Parathyroid adenoma (tissue), 2 donors: ENCODE measurements around the gene ITIH4.

ENCODE experiments used
- H2AFZ ChIP-seq: fragments of 300-600 bp; sonication (generic); one replicate; pipeline ENCODE4 v1.7.0; 2017; ENCODE audit warnings: antibody characterized with exemption, mild to moderate bottlenecking
- H3K27ac ChIP-seq: fragments of 300-600 bp; sonication (generic); one replicate; pipeline ENCODE4 v1.7.0; 2017
- H3K27me3 ChIP-seq: fragments of 300-600 bp; sonication (generic); one replicate; pipeline ENCODE4 v1.7.0; 2017; ENCODE audit warnings: low read length; ENCODE audit not compliant: control insufficient read depth, insufficient read depth
- H3K36me3 ChIP-seq: fragments of 300-600 bp; sonication (generic); one replicate; pipeline ENCODE4 v1.7.0; 2017; ENCODE audit warnings: low read length; ENCODE audit not compliant: control insufficient read depth, insufficient read depth
- H3K4me1 ChIP-seq: fragments of 300-600 bp; sonication (generic); one replicate; pipeline ENCODE4 v1.7.0; 2017; ENCODE audit warnings: control low read depth
- H3K4me2 ChIP-seq: fragments of 300-600 bp; sonication (generic); one replicate; pipeline ENCODE4 v1.7.0; 2017; ENCODE audit warnings: low read length
- H3K4me3 ChIP-seq: fragments of 300-600 bp; sonication (generic); one replicate; pipeline ENCODE4 v1.7.0; 2017; ENCODE audit warnings: low read depth, low read length
- H3K79me2 ChIP-seq: fragments of 300-600 bp; sonication (generic); one replicate; pipeline ENCODE4 v1.7.0; 2017; ENCODE audit warnings: control low read depth
- H3K9ac ChIP-seq: fragments of 300-600 bp; sonication (generic); one replicate; pipeline ENCODE4 v1.7.0; 2017; ENCODE audit warnings: mild to moderate bottlenecking
- H3K9me3 ChIP-seq: fragments of 300-600 bp; sonication (generic); one replicate; pipeline ENCODE4 v1.7.0; 2017; ENCODE audit warnings: low read length; ENCODE audit not compliant: control insufficient read depth
- CTCF ChIP-seq: fragments of 300-600 bp; sonication (generic); IDR thresholded peaks from one replicate; pipeline ENCODE4 v1.7.0; 2017; ENCODE audit warnings: antibody characterized with exemption, mild to moderate bottlenecking
- donor health status: primary hyperparathyroidism.

The ITIH4 gene

GRCh38 chr3:52795298-52795900 is 35.1 kb downstream of the ITIH4 start:
- Histone ChIP-seq H3K27me3 (no peaks in the 10 kb centered on the region), H3K9me3 (no peaks in the 10 kb centered on the region), H3K27ac (no peak overlapping the region), H3K9ac (no peak overlapping the region), H3K36me3 (no peaks in the 10 kb centered on the region), H2AFZ (no peak overlapping the region), H3K79me2 (no peaks in the 10 kb centered on the region), H3K4me1 (no peaks in the 10 kb centered on the region), H3K4me2 (no peak overlapping the region), H3K4me3 (no peak overlapping the region)
- no peak for TF ChIP-seq CTCF

GRCh38 chr3:52794612-52795099 is 35.8 kb downstream of the ITIH4 start, which contains the start of gene ITIH3:
TSS of gene ITIH3 (plus strand) at chr3:52794796. CDS start at chr3:52794804, 8 bp downstream.
- TF ChIP-seq CTCF = no peak
- no peak within 1 kb of the TSS for H3K9ac ChIP-seq
- H3K4me3 ChIP-seq = no peak within 1 kb of the TSS
- H3K27ac ChIP-seq = no peak within 1 kb of the TSS
- no peaks in the 10 kb centered on the region for H3K79me2 ChIP-seq
- H2AFZ ChIP-seq = no peak within 1 kb of the TSS
- no peaks in the 10 kb centered on the region for H3K9me3 ChIP-seq
- H3K27me3 ChIP-seq = no peaks in the 10 kb centered on the region
- H3K4me1 ChIP-seq = no peaks in the 10 kb centered on the region
- H3K36me3 ChIP-seq = no peaks in the 10 kb centered on the region
- H3K4me2 ChIP-seq = no peak within 1 kb of the TSS

- H3K4me2 ChIP-seq = no peak overlapping the region
- no peak overlapping the region for H3K4me3 ChIP-seq
- no peaks in the 10 kb centered on the region for H3K9me3 ChIP-seq
- no peak overlapping the region for H2AFZ ChIP-seq
- TF ChIP-seq CTCF = no peak
- no peaks in the 10 kb centered on the region for H3K27me3 ChIP-seq
- H3K4me1 ChIP-seq = no peaks in the 10 kb centered on the region
- no peak overlapping the region for H3K27ac ChIP-seq
- no peaks in the 10 kb centered on the region for H3K79me2 ChIP-seq
- H3K9ac ChIP-seq = no peak overlapping the region
- no peaks in the 10 kb centered on the region for H3K36me3 ChIP-seq
Measured at GRCh38 chr3:52793702-52794611, 36.5 kb downstream of the ITIH4 start.

- Histone ChIP-seq H3K4me1 (no peaks in the 10 kb centered on the region), H3K9ac (no peak overlapping the region)
Measured at GRCh38 chr3:52792961-52793695, 37.3 kb downstream of the ITIH4 start.

More at GRCh38 chr3:52792961-52793695, 37.3 kb downstream of the ITIH4 start:
- Histone ChIP-seq H3K79me2 (no peaks in the 10 kb centered on the region), H3K36me3 (no peaks in the 10 kb centered on the region), H3K27ac (no peak overlapping the region), H3K9me3 (no peaks in the 10 kb centered on the region), H3K4me2 (no peak overlapping the region), H3K27me3 (no peaks in the 10 kb centered on the region), H3K4me3 (no peak overlapping the region), H2AFZ (no peak overlapping the region)
- no peak for TF ChIP-seq CTCF
